Suprapubic skin (tissue), 4 donors: ENCODE measurements around the gene TNFSF4.

Source experiments
- EP300 ChIP-seq: sonication (generic); formaldehyde crosslinking; IDR thresholded peaks from one replicate; pipeline ENCODE4 v1.6.1; 2017; ENCODE audit warnings: antibody characterized with exemption
- POLR2A ChIP-seq, 2 donors: fragments of 450-650 bp; IDR thresholded peaks; one replicate each; pipeline ENCODE4 v1.6.1; 2017; ENCODE audit warnings: antibody characterized with exemption in 2 of 2, mild to moderate bottlenecking in 2 of 2, moderate library complexity in 2 of 2
- POLR2AphosphoS5 ChIP-seq, 3 donors: sonication (generic); formaldehyde crosslinking; IDR thresholded peaks; one replicate each; pipeline ENCODE4 v1.6.1; 2017; ENCODE audit warnings: antibody characterized with exemption in 3 of 3
- TF ChIP-seq, protein P1 (sequence below), 2 donors: fragments of 200-600 bp in 1 of 2; fragments of 450-650 bp in 1 of 2; sonication (generic) in 1 of 2; IDR thresholded peaks; one replicate each; pipeline ENCODE4 v1.5.1; 2016 to 2019; ENCODE audit warnings: antibody characterized with exemption in 2 of 2, mild to moderate bottlenecking in 1 of 2, moderate library complexity in 1 of 2

DNA sequence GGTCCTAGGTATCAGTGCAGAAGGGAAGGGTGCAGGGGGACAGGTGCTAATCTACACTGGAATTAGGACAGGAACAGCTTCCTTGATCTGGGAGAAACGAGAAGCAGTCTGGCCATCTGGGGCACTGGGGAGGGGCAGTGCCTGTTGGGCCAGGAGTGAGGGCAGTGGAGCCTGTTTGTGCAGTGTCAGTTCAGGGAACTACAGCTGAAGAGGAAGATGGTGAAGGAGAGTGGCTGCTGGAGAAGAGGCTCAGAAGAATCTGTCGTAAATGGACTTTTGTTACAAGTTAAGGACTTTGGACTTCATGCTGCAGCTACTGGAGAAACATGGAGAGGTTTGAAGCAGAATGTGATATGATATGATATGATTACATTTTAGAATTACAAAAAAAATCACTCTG, 3.2 kb upstream of the TNFSF4 start:
- no peak for TF ChIP-seq POLR2A (IDR thresholded peaks at IDR 0.05)
- TF ChIP-seq, protein P1, sequence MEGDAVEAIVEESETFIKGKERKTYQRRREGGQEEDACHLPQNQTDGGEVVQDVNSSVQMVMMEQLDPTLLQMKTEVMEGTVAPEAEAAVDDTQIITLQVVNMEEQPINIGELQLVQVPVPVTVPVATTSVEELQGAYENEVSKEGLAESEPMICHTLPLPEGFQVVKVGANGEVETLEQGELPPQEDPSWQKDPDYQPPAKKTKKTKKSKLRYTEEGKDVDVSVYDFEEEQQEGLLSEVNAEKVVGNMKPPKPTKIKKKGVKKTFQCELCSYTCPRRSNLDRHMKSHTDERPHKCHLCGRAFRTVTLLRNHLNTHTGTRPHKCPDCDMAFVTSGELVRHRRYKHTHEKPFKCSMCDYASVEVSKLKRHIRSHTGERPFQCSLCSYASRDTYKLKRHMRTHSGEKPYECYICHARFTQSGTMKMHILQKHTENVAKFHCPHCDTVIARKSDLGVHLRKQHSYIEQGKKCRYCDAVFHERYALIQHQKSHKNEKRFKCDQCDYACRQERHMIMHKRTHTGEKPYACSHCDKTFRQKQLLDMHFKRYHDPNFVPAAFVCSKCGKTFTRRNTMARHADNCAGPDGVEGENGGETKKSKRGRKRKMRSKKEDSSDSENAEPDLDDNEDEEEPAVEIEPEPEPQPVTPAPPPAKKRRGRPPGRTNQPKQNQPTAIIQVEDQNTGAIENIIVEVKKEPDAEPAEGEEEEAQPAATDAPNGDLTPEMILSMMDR (IDR thresholded peaks at IDR 0.05), result no peak
- TF ChIP-seq POLR2AphosphoS5 (IDR thresholded peaks at IDR 0.05), result no peak
- no peak for TF ChIP-seq EP300
